Measurements from ENCODE around the gene GADD45GIP1.
"Not testable (repeated sequence)": the region's sequence is repeated elsewhere in the genome, so short reads cannot be mapped to it uniquely, and the experiment has no call there.

GADD45GIP1 gene

DNA sequence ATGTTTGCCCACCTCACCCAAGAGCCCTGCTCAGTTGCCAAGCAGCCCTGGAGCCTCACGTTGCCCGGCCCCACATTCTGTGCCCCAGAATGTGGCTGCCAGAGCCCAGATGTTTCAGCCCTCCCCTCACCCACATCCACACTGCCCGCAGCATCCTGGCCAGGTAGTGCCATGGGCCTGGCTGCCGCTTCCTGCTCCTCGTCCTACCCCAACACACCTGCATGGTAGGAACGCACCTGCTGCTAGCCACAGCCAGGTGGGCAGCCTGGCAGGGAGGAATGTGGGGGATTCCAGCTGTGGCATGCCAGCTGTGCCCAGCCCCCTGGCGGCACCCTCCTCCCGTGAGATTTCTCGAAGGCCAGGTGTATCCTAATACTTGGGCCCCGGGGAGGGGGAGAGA, 30.8 kb upstream of the GADD45GIP1 start:
- DNase-seq, result no peak

DNA sequence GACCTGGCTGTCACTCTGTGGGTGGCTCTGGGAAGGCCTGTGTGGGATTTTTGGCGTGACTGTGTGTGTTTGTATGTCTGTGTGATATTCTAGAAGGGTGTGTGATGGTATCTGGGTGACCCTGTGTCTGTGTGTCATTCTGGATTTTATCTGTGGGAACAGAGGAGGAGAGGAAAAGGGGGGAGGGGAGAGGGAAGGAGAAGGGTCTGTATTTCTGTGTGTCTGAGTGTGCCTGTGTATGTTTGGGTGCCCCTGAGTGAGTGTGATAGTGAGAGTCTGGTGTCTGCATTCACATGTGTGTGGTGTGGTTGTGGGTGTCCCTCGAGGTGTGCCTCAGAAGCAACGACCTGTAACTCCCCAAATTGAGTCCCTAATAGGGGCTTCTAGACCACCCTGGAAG, 30.2 kb upstream of the GADD45GIP1 start:
- DNase-seq, result no peak

DNA sequence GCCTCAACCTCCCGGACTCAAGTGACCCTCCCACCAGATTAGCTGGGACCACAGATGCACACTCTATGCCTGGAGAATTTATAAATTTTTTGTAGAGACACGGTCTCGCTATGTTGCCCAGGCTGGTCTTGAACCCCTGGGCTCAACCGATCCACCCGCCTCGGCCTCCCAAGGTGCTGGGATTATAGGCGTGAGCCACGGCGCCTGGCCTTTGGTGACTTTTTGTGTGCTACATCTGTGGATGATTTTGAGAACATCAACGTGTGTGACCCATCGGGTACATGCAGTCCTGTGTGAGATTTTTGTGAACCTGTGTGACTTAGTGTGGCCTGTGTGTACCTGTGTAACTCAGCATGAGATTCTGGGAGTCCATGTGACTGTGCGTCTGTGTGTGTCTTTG, 29.7 kb upstream of the GADD45GIP1 start:
- DNase-seq, result no peak

DNA sequence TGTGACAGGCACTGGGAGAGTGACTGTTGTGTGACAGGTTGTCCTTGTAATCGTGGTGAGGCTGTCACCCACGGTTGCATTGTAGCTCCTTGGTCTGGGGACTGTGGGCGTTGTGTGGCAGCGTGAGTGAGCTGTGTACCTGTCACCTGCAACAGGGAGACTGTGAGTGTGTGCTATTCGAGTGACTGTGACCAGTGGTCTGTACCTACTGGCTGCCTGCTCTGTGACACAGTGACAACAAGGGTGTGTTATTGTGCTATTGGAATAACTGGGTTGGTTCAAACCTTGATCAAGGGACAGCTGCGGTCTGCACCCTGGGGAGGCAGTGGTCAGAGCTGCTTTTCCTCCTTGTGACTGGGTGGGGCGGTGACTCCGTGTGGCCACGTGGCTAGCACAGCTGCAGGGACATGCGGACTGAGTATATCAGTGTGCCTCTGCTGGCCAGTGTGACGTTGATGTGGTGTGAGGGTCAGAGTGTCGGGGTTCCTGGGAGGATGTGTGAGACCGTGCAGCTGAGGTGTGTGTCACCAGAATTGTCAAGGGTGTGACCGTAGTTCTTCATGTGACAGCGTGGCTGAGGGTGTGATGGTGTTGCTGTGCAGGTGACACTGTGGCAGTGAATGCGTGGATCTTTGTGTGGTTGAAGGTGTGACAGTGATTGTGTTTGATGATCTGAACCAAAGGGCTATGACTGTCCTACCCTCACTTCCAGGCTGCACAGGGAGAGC, 28.2 kb upstream of the GADD45GIP1 start:
- peak; percentile 56 for DNase-seq

DNA sequence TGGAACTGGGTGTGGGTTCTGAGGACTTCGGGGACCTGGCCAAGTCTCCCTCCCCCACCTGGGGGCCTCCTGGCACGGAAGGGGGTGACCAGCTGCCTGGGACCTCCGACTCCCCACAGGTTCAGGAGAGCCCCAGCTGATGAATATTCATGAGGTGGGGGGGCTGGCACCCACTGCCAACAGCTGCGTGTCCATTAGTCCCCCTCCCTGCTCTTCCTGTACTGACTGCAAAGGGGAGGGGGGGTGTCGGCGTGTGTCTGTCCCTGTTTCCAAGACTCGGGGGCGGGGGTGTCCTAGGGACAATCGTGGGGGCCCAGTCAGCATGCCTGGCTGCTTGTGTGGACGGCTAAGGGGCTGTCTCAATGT, 27.6 kb upstream of the GADD45GIP1 start:
- no peak for DNase-seq

DNA sequence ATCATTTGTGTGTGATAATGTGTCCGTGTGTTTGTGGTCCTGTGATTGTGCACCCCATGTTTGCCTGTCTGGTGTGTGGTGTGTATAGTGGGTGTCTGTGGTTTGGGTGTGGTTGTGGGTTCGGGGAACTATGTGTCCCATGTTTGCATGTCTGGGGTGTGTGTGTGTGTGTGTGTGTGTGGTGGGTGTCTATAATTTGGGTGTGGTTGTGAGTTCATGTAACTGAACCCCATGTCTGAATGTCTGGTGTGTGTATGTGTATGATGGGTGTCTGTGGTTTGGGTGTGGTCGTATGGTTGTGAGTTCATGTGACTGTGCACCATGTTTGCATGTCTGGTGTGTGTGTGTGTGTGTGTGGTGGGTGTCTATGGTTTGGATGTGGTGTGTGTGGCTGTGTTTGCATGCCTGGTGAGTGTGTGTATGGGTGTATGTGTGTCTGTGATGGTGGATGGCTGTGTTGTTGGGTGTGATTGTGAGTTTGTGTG, 27.2 kb upstream of the GADD45GIP1 start:
- DNase-seq, result no peak

DNA sequence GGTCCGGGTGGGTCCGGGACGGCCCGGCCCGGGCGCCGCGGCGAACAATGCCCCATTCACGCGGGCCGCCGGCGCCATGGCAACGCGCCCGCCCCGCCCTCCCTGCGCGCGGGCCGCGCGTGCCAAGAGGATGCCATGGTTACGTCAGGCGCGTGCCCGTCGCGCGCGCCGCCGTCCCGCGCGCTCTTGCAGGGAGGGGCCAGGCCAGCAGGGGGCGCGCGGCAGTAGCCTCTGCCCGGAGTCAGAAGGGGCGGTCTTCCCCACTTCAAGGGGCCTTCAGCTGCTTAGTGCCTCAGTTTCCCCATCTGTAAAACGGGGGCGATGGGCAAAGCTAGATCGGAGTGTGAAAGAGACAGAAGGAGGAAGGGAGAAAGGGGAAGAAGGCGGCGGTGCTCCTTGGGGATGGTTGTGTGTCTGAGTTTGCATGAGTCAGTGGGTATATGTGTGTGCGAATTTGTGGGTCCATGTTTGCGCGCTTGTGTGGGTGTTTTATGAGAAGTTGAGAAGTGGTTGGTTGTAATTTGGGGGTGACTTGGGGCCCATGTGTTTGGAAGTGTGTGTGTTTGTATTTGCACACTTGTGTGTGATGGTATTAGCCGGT, 26.6 kb upstream of the GADD45GIP1 start:
- DNase-seq, result peak; percentile 74

DNA sequence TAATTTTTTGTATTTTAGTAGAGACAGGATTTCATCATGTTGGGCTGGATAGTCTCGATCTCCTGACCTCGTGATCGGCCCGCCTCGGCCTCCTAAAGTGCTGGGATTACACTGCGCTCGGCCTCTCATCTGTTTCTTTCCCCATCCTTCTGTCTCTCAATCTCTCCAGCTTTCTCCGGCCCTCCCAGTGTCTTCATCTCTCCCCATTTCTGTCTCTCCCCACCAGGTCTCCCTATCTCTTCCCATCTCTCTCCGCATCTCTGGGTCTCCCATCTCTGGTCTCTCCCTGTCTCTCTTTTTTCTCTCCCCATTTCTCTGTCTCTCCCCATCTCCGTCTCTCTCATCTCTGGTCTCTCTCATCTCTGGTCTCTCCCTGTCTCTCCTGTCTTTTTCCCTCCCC, 26.1 kb upstream of the GADD45GIP1 start:
- no peak for DNase-seq

DNA sequence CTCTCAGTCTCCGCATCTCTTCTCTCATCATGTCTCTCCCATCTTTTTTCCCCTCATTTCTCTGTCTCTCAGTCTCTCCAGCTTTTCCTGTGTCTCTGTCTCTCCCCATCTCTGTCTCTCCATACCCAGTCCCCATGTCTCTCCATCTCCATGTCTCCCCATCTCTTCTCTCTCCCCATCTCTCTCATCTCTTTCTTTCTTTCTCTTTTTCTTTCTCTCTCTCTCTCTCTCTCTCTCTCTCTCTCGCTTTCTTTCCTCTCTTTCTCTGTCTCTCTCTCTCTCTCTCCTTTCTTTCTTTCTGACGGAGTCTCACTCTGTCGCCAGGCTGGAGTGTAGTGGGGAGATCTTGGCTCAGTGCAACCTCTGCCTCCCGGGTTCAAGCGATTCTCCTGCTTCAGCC, 25.6 kb upstream of the GADD45GIP1 start:
- no peak for DNase-seq

DNA sequence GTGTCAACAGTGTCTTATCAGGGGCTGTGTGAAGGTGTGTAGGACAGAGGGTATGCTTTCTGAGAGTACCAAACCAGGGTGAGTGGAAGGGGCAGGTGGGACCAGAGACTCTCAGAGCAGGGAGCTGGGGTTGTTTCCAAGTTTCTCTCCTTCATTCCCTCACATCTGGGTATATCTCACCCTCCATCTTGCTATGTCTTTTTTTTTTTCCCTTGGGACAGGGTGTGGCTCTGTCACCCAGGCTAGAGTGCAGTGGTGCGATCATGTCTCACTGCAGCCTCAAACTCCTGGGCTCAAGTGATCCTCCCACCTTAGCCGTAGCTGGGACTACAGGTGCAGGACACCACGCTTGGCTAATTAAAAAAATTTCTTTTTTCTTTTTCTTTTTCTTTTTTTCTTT, 23.0 kb upstream of the GADD45GIP1 start:
- no peak for DNase-seq

DNA sequence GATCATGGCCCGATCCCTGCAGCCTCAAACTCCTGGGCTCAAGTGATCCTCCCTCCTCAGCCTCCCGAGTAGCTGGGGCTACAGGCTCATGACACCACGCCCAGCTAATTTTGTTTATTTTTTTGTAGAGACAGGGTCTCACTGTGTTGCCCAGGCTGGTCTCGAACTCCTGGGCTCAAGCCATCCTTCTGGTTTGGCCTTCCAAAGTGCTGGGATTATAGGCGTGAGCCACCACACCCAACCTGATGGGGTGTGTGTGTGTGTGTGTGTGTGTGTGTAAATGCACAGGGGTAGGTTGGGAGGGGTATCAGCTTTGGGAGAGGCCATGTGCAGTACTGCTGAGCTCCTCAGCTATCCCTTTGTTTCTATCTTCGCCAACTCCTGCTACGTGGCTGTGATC, 19.1 kb upstream of the GADD45GIP1 start:
- not testable (repeated sequence) for DNase-seq

DNA sequence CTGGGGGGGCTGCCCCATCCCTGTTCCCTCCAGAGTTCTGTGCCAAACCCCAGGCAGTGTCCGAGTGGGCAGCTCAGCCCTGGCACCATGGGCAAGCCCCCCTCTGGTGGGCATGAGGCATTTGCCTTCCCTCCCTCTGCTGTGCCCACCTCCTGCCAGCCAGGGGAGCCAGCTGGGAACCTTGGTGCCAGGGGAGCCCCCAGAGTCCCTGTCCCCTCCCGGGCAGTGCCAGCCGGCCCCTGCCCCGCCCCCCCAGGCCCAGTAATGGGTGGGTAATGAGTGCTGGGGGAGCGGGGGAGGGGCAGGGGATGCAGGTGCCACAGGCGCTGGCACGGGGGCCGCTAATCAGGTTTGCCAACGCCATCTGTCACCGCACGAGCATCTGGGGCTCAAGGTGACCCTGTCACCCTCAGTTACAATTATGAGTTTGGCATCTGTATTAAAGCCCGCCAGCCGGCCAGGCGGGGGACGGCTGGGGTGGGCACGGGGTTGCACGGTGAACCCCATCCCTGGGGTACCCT, 18.3 kb upstream of the GADD45GIP1 start:
- no peak for DNase-seq

DNA sequence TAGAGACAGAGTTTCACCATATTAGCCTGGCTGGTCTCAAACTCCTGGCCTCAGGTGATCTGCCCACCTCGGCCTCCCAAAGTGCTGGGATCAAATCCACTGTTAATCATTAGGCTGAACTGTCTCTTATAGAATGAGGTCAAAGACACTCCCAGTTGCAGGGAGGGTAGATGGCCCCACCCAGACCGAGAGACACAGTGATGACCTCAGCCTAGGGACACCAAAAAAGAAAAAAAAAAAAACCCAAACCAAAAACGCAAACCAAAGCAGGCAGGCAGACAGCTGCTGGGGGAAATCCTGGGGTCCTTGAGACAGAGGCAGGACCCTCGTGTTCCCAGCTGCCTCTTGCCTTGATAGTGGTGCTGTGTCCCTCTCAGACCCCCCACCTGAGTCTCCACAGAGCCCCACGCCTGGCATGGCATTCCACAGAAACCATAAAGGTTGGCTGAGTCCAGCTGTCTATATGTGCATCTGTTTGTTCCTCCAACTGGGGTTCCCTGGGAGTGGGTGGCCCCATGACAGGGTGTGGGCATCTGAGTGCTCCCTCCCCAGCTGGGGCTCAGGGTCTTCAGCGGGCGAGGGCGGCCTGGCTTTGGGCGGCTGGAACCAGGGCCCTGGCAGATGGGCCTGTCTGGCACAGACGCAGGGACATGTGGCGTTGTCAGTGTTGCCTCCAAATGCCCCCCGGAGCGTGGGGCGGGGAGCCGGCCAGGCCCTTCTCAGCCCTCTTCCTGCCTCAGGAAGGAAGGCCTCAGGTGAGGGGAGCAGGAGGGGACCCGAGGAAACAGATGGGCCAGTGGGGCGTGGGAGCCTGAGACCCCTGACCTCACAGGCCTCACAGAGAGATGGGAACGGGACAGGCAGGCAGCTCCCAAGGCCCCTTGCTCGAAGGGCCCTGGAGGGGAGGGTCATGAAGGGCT, 17.5 kb upstream of the GADD45GIP1 start:
- DNase-seq, result no peak

DNA sequence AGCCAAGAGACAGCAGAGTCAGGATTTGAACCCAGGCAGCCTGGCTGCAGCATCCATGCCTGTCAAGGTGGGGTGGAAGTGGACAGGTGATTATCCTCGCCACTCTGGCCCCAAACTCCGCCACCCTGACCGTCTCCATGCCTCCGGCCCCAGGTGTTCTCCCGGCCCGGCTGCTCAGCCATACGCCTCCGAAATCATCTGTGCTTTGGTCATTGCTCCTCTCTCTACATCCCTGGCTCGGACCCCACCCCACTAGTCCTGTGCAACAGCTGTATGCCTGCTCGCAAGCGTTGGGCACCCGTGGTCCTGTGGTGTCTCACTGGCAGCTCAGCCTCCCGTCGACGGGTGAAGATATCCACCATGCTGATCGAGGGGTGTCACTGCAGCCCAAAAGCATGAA, 16.2 kb upstream of the GADD45GIP1 start:
- DNase-seq, result no peak

DNA sequence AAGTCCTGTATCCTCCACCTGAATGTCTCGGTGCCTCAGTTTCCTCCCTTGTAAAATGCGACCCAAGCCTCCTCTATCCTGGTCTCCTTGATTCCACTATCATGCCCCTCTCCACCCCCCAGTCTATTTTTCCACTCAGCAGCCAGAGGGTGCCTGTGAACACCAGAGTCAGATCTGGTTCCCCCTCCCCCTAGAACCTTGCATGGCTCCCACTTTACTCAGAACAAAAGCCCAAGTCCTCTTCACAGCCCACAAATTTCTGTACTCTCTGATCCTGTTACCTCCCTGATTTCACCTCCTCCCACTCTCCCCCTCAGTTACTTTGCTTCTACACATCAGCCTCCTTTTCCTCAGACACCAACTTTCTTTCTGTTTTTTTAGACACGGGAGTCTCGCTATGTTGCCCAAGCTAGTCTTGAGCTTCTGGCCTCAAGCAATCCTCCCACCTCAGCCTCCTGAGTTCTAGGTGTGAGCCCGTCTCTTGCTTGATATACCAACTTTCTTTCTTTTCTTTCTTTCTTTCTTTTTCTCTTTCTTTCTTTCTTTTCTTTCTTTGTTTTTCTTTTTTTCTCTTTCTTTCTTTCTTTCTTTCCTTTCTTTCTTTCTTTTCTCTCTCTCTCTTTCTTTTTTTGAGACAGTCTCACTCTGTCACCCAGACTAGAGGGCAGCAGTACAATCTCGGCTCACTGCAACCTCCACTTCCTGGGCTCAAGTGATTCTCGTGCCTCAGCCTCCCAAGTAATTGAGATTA, 13.2 kb upstream of the GADD45GIP1 start:
- no peak for DNase-seq

DNA sequence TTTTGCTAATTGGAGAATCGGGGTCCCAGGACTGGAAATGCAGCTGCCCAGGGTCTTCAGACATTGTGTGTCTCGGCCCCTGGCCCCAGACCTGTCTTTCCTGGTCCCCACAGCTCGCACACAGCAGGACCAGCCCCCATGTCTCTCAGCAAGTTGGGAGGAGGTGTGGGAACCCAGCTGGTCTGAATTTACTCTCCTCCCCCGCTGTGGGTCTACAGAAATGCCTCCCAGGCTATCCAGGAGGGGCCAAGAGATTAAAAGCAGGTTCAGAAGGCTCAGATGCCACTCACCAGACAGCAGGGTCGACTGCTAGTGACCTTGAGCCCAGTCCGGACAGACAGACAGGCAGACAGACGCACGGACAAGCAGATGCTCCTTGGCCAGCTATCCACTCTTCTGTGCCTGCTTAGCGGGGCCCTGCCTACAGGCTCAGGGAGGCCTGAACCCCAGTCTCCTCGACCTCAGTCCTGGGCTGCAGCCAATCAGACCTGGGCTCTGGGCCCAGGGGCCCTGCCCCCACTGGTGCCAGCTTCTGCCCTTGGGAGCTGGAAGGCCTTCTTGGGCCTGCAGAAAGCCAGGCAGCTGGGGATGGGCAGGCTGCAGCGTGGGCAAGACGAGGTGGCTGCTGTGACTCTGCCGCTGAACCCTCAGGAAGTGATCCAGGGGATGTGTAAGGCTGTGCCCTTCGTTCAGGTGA, 12.4 kb upstream of the GADD45GIP1 start, which contains the start of gene DAND5:
Gene DAND5 (plus strand): TSS at position 285 of the 697 bp plus-strand sequence. CDS start 85 bp downstream, at position 370.
- no peak for DNase-seq

DNA sequence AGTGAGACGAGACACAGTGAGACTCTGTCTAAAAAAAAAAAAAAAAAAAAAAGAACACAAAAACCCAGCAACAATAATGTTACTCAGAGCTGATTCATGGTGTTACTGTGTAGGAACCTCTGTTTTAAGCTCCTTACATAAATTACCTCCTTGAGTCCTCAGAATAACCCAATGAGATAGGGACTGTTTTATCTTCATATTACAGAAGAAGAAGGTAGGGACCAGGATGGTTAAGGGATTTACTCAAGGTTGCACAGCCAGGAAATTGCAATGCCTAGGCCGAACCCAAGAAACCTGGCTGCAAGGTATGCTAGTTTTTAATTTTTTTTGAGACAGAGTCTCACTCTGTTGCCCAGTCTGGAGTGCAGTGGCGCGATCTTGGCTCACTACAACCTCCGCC, 10.9 kb upstream of the GADD45GIP1 start:
- no peak for DNase-seq

DNA sequence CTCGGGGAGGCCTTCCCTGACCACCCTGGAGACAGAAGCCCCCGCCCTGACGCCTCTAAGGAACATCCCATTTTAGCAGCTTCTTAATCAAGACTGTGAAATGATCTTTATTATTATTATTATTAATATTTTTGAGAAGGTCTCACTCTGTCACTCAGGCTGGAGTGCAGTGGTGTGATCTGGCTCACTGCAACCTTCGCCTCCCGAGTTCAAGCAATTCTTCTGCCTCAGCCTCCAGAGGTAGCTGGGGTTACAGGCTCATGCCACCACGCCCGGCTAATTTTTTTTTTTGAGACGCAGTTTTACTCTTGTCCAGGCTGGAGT, 8.8 kb upstream of the GADD45GIP1 start:
- no peak for DNase-seq

DNA sequence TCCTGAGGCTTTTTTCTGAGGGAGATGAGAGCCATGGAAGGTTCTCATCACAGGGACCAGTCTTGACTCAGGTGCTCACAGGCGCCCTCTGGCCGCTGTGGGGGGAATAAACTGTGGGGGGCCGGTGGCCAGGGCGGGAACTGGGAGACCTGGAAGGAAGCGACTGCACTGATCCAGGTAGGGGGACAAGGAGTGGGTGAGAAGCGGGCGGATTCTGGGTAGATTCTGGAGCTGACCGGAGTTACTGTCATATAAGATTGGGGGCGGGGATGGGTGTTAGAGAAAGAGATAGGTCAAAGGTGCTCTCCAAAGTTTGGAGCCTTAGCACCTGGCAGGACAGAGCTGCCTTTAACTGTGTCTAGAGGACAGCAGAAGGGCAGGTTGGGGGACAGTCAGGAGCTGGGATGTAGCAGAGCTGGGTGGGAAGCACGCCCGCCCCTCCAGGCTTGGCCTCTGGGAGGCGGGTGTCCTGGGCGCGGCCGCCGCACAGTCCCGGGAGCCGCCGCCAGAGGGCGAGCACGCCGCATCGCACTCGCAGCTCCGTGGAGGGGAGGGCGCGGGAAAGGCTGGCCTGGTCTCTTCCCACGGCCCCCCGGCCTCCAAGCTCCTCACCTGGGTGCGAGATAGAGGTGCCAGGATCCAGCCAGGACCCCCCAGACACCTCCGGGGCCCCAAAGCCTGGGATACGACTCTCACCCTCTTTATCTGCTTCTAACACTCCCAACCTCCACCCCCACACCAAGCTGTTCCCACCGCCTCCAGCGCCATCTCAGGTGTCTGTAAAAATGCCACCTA, 8.2 kb upstream of the GADD45GIP1 start:
- peak; percentile 75 for DNase-seq

DNA sequence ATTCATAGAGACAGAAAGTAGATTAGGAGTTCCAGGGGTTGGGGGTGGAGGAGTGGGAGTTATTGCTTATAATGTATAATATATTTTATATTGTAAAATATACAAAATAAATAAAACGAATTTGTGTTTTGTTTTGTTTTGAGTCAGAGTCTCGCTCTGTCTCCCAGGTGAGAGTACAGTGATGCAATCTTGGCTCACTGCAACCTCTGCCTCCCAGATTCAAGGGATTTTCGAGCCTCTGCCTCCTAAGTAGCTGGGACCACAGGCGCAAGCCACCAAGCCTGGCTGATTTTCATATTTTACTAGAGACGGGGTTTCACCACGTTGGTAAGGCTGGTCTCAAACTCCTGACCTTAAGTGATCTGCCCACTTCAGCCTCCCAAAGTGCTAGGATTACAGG, 2.5 kb upstream of the GADD45GIP1 start:
- no peak for DNase-seq

DNA sequence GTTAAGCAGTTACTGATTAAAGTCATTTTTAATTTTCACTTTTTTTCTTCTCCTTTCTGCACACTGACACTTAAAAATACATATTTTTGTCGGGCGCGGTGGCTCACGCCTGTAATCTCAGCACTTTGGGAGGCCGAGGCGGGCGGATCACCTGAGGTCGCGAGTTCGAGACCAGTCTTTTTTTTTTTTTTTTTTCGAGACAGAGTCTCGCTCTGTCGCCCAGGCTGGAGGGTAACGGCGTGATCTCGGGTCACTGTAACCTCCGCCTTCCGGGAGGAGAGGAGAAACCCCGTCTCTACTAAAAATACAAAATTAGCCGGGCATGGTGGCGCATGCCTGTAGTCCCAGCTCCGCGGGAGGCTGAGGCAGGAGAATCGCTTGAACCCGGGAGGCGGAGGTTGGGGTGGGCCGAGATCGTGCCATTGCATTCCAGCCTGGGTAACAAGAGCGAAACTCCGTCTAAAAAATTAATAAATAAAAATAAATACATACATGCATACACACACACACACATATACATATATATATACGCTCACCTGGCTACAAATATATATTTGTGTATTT, 448 bp upstream of the GADD45GIP1 start:
- DNase-seq, result not testable (repeated sequence)

Measured in fibroblast of skin of back (primary cell).